ENCODE results near the gene SULF2. TPM values are rescaled to one million over a fixed set of nuclear protein-coding genes. Genes with fewer than 3 reads are reported as not detected.
A peak's percentile ranks its signal among the peaks of the same experiment; 100 is the strongest.

The SULF2 gene
- total RNA-seq, 1 experiment from 2014 or later = 66.1 TPM

DNA sequence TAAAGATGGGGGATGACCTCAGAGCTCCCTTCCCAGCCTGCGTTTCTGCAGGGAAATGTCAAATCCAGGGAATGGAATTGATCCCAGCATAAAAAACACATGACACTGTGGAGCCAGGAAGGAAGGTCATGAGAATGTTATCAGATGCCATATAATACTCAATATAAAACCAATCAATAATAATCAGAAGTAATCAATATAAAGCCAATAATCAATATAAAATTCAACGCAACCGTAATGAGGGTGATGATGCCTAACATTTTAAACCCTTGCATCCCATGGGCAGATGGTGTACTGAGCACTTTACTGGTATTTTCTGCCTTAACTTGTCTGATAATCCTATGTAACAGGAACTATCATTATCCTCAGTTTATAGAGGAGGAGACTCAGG, 30.1 kb upstream of the SULF2 start:
- Mint-ChIP-seq H3K27me3 (ENCODE audit: insufficient read depth, unreplicated experiment) (peaks cover 35% of the 10 kb centered on the region), H3K4me1 (ENCODE audit: low read depth, unreplicated experiment) (no peaks in the 10 kb centered on the region), H3K4me3 (ENCODE audit: unreplicated experiment) (no peak overlapping the region), H3K9me3 (ENCODE audit: unreplicated experiment) (peaks cover 11% of the 10 kb centered on the region), H3K27ac (ENCODE audit: unreplicated experiment) (no peak overlapping the region), H3K36me3 (ENCODE audit: insufficient read depth, unreplicated experiment) (no peaks in the 10 kb centered on the region)
- ChIA-PET POLR2A (no interaction called here), CTCF (interaction anchor here (0.6 kb wide), 1 partner anchor 29 kb away, joined by 3 read pairs; no protein-coding TSS in a partner anchor)
- H3K27me3 ChIP-seq (replicated peaks; ENCODE audit: control insufficient read depth, insufficient read depth, low read length) = peaks cover 1% of the 10 kb centered on the region; the same call in 1 of the 2 replicates
- TF ChIP-seq, protein P1, sequence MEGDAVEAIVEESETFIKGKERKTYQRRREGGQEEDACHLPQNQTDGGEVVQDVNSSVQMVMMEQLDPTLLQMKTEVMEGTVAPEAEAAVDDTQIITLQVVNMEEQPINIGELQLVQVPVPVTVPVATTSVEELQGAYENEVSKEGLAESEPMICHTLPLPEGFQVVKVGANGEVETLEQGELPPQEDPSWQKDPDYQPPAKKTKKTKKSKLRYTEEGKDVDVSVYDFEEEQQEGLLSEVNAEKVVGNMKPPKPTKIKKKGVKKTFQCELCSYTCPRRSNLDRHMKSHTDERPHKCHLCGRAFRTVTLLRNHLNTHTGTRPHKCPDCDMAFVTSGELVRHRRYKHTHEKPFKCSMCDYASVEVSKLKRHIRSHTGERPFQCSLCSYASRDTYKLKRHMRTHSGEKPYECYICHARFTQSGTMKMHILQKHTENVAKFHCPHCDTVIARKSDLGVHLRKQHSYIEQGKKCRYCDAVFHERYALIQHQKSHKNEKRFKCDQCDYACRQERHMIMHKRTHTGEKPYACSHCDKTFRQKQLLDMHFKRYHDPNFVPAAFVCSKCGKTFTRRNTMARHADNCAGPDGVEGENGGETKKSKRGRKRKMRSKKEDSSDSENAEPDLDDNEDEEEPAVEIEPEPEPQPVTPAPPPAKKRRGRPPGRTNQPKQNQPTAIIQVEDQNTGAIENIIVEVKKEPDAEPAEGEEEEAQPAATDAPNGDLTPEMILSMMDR (IDR thresholded peaks at IDR 0.05; ENCODE audit: insufficient read depth in 1 of 2, low read depth in 1 of 2, low read length in 1 of 2, severe bottlenecking in 1 of 2, unreplicated experiment in 1 of 2) = no peak
- no peak overlapping the region for H3K4me3 ChIP-seq (ENCODE audit: low read depth, low read length)
- H3K36me3 ChIP-seq (ENCODE audit: control insufficient read depth, insufficient read depth, low read length) = no peaks in the 10 kb centered on the region
- BruUV-seq (replicated peaks) = no TSS peak
- H3K9me3 ChIP-seq = no peaks in the 10 kb centered on the region
- 0 out of 2 replicates have a peak, but pooled peaks cover under 1% of the 10 kb centered on the region for H3K4me1 ChIP-seq
- DNase-seq = no peak
- intact Hi-C loops (cut with micrococcal nuclease; ENCODE audit: unreplicated experiment) = no loop called here

DNA sequence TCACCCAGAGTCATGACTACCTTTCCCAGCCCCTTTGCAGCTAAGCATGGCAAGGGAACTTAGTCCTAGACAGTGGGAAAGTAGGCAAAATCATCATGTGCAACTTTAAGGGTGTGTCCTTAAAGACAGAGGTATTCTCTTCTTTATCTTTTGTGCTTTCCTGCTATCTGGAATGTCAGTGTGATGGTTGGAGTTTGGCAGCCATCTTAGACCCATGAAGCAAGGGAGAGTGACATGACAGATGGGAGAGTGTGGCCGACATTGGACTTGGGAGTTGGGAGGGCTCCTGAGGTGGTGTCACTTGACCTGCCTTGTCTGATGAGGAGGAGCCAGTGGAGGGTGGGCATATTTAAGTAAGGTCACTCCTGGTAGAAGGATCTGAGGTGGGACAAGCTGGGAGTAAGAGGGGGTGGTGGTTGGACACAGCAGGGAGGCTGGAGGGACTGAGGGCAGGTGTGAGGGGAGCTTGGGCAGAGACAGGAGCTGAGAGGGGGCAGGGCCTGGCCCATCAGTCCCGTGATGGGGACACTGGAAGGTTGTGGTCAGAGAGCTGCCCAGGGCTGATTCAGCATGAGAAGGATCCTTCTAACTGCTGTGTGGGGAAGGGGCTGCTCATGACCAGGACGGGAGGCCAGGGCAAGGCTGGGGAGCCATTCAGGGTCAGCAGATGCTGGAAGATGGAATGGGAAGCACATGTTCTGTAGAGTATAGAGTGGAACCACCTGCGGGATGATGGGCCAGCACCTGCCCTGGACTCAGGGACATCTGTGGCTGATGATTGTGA, 29.5 kb upstream of the SULF2 start:
- peaks cover 6% of the 10 kb centered on the region; the same call in 1 of the 2 replicates for H3K4me1 ChIP-seq
- Mint-ChIP-seq H3K4me3 (ENCODE audit: unreplicated experiment) (no peak overlapping the region), H3K27ac (ENCODE audit: unreplicated experiment) (no peak overlapping the region), H3K9me3 (ENCODE audit: unreplicated experiment) (peaks cover 11% of the 10 kb centered on the region), H3K36me3 (ENCODE audit: insufficient read depth, unreplicated experiment) (no peaks in the 10 kb centered on the region), H3K4me1 (ENCODE audit: low read depth, unreplicated experiment) (no peaks in the 10 kb centered on the region), H3K27me3 (ENCODE audit: insufficient read depth, unreplicated experiment) (peaks cover 35% of the 10 kb centered on the region)
- intact Hi-C loops (cut with micrococcal nuclease; ENCODE audit: unreplicated experiment) = no loop called here
- DNase-seq = peak in 1 of 2 experiments; percentile 39
- no peaks in the 10 kb centered on the region for H3K9me3 ChIP-seq
- peaks cover 1% of the 10 kb centered on the region; the same call in 1 of the 2 replicates for H3K27me3 ChIP-seq (replicated peaks; ENCODE audit: control insufficient read depth, insufficient read depth, low read length)
- no TSS peak for BruUV-seq (replicated peaks)
- TF ChIP-seq, protein P1 (IDR thresholded peaks at IDR 0.05; ENCODE audit: insufficient read depth in 1 of 2, low read depth in 1 of 2, low read length in 1 of 2, severe bottlenecking in 1 of 2, unreplicated experiment in 1 of 2) = no peak
- H3K36me3 ChIP-seq (ENCODE audit: control insufficient read depth, insufficient read depth, low read length) = no peaks in the 10 kb centered on the region
- CTCF ChIA-PET = interaction anchor here (0.5 to 0.6 kb wide), 3 partner anchors 29 to 314 kb away, joined by 3 read pairs; no protein-coding TSS in a partner anchor
- H3K4me3 ChIP-seq (ENCODE audit: low read depth, low read length) = no peak overlapping the region
- POLR2A ChIA-PET = no interaction called here

DNA sequence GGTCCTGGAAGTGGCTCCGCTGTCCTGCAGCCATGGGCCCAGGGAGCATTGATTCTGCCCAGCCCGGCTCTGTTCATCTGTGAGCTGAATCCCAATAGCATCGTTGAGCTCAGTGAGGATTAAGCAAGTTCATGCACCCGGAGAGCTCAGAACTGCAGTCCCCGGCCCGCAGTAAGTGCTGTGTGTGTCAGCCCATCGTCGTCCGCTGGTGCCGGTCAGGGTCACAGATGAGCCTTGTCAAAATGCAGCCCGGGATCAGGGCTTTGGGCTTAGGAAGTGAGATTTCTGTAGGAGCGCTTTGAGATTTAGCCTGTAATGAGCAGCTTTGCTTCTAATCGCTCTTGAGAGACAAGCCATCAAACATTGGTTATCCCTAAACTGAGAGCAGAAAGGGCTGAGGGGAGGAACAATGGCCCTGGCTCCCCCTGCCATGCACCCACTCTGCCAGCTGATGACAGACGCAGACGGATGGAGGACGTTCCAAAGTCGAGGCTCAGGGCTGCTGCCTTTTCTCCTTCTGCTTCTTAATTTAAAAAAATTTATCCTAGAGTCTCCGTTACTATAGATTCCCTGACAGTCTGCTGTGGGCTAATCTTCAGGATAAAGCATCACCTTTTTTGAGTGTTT, 25.6 kb upstream of the SULF2 start:
- peaks cover 26% of the 10 kb centered on the region for H3K27me3 Mint-ChIP-seq (ENCODE audit: insufficient read depth, unreplicated experiment)
- H3K9me3 ChIP-seq = no peaks in the 10 kb centered on the region
- no TSS peak for BruUV-seq (replicated peaks)
- H3K4me1 Mint-ChIP-seq (ENCODE audit: low read depth, unreplicated experiment) = no peaks in the 10 kb centered on the region
- H3K36me3 ChIP-seq (ENCODE audit: control insufficient read depth, insufficient read depth, low read length) = no peaks in the 10 kb centered on the region
- no peaks in the 10 kb centered on the region for H3K36me3 Mint-ChIP-seq (ENCODE audit: insufficient read depth, unreplicated experiment)
- H3K9me3 Mint-ChIP-seq (ENCODE audit: unreplicated experiment) = peaks cover 11% of the 10 kb centered on the region
- no peak overlapping the region for H3K4me3 Mint-ChIP-seq (ENCODE audit: unreplicated experiment)
- peaks cover 1% of the 10 kb centered on the region; the same call in 1 of the 2 replicates for H3K27me3 ChIP-seq (replicated peaks; ENCODE audit: control insufficient read depth, insufficient read depth, low read length)
- H3K27ac Mint-ChIP-seq (ENCODE audit: unreplicated experiment) = no peak overlapping the region
- ChIA-PET CTCF (no interaction called here), POLR2A (no interaction called here)
- H3K4me3 ChIP-seq (ENCODE audit: low read depth, low read length) = no peak overlapping the region
- TF ChIP-seq, protein P1 (IDR thresholded peaks at IDR 0.05; ENCODE audit: insufficient read depth in 1 of 2, low read depth in 1 of 2, low read length in 1 of 2, severe bottlenecking in 1 of 2, unreplicated experiment in 1 of 2) = no peak
- H3K4me1 ChIP-seq = peaks cover 13% of the 10 kb centered on the region
- no peak for DNase-seq
- intact Hi-C loops (cut with micrococcal nuclease; ENCODE audit: unreplicated experiment) = no loop called here

Measured in Caco-2 (cell line).